Sigmoid colon (tissue), 4 donors: ENCODE data around the gene MYT1.

ENCODE experiments used
- EP300 ChIP-seq, 4 donors: sonication (generic); formaldehyde crosslinking; IDR thresholded peaks; one replicate each; pipeline ENCODE4 v1.6.1; 2017; ENCODE audit warnings: antibody characterized with exemption in 4 of 4
- POLR2A ChIP-seq, 2 donors: fragments of 450-650 bp; IDR thresholded peaks; one replicate each; pipeline ENCODE4 v1.6.1; 2016; ENCODE audit warnings: antibody characterized with exemption in 2 of 2, mild to moderate bottlenecking in 2 of 2, moderate library complexity in 2 of 2
- POLR2AphosphoS5 ChIP-seq, 4 donors: sonication (generic); formaldehyde crosslinking; IDR thresholded peaks; one replicate each; pipeline ENCODE4 v1.6.1; 2017; ENCODE audit warnings: antibody characterized with exemption in 4 of 4
- TF ChIP-seq, protein P1 (sequence below), 4 experiments: fragments of 450-650 bp in 3 of 4; fragments of 200-600 bp in 1 of 4; IDR thresholded peaks; one replicate each; pipeline ENCODE4 v1.5.1; 2016 to 2019; ENCODE audit warnings: antibody characterized with exemption in 4 of 4, mild to moderate bottlenecking in 3 of 4, moderate library complexity in 2 of 4

DNA sequence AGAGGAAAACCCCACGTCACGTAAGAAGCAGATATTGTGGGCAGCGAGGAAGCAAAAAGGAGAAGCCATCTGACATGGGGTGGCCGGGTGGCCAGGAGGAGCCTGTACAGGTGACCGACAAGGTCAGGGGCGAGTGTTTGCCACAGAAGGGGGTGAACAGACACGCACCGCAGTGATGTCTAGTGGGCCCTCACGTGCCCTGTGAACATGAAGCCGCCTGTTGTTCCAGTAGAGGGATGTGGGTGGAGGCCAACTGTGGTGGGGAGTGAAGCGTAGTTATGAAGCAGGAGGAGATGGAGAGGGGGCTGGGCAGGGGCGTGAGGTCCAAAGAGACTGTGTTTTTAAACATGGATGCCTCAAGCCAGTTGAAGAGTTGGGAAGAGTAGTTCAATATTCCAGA is 20.5 kb downstream of the MYT1 start:
- TF ChIP-seq, protein P1, sequence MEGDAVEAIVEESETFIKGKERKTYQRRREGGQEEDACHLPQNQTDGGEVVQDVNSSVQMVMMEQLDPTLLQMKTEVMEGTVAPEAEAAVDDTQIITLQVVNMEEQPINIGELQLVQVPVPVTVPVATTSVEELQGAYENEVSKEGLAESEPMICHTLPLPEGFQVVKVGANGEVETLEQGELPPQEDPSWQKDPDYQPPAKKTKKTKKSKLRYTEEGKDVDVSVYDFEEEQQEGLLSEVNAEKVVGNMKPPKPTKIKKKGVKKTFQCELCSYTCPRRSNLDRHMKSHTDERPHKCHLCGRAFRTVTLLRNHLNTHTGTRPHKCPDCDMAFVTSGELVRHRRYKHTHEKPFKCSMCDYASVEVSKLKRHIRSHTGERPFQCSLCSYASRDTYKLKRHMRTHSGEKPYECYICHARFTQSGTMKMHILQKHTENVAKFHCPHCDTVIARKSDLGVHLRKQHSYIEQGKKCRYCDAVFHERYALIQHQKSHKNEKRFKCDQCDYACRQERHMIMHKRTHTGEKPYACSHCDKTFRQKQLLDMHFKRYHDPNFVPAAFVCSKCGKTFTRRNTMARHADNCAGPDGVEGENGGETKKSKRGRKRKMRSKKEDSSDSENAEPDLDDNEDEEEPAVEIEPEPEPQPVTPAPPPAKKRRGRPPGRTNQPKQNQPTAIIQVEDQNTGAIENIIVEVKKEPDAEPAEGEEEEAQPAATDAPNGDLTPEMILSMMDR (IDR thresholded peaks at IDR 0.05) = no peak
- TF ChIP-seq EP300 (IDR thresholded peaks at IDR 0.05) (no peak), POLR2A (IDR thresholded peaks at IDR 0.05) (no peak), POLR2AphosphoS5 (IDR thresholded peaks at IDR 0.05) (no peak)
